BJ (cell line): ENCODE measurements around the gene CSTA. TPM values are rescaled to one million over a fixed set of nuclear protein-coding genes. Genes with fewer than 3 reads are reported as not detected.
"Not testable (repeated sequence)": the region's sequence is repeated elsewhere in the genome, so short reads cannot be mapped to it uniquely, and the experiment has no call there.

Source experiments
- CTCF ChIA-PET: fragments of 350-600 bp; formaldehyde crosslinking; extraction: SDS; loops from one replicate; lab custom pipeline; 2021; ENCODE audit warnings: antibody characterized with exemption, inconsistent platforms; lab: Yijun Ruan, JAX
- POLR2A ChIA-PET: fragments of 300-600 bp; sonication (Branson Sonifier 250); formaldehyde crosslinking; extraction: SDS; loops from one replicate; lab custom pipeline; 2021; ENCODE audit warnings: antibody characterized with exemption; lab: Charles Lee
- DNase-seq: peaks from one replicate; pipeline ENCODE4 v3.0.0-alpha.2; 2011; ENCODE audit warnings: low read depth
- H3K27me3 ChIP-seq: 2 replicates; pipeline ENCODE4 v1.6.0; 2011; ENCODE audit warnings: low read length; ENCODE audit not compliant: control insufficient read depth, insufficient read depth
- H3K36me3 ChIP-seq: 2 replicates; pipeline ENCODE4 v1.5.1; 2011; ENCODE audit warnings: low read length; ENCODE audit not compliant: control insufficient read depth, insufficient read depth
- H3K4me3 ChIP-seq: 2 replicates; pipeline ENCODE4 v1.5.1; 2011; ENCODE audit warnings: low read depth, mild to moderate bottlenecking, control low read depth, low read length
- CTCF ChIP-seq: IDR thresholded peaks from 2 replicates; pipeline ENCODE4 v1.5.1; 2011; ENCODE audit warnings: low read depth, mild to moderate bottlenecking, control low read depth, inconsistent platforms, low read length, moderate library complexity; ENCODE audit not compliant: insufficient read depth
- polyA plus RNA-seq: library from polyadenylated mRNA; depleted of rRNA; stranded (reverse); fragments of >200 nt; gene quantifications from 2 replicates; pipeline ENCODE4 v1.2.3, GENCODE V29; 2011

CSTA gene
- polyA plus RNA-seq, 1 experiment = 0.49 TPM

GRCh38 chr3:122358703-122359032 lies 33.6 kb downstream of the CSTA start:
- peaks cover 1% of the 10 kb centered on the region; the same call in 1 of the 2 replicates for H3K36me3 ChIP-seq
- CTCF ChIA-PET = interaction anchor here (0.9 to 1.1 kb wide), 2 partner anchors 9 to 13 kb away, joined by 3 to 5 read pairs; no protein-coding TSS in a partner anchor
- no peak for DNase-seq
- POLR2A ChIA-PET = interaction anchor here (0.6 kb wide), 1 partner anchor 11 kb away, joined by 3 read pairs; no protein-coding TSS in a partner anchor
- TF ChIP-seq CTCF = no peak
- H3K27me3 ChIP-seq = no peaks in the 10 kb centered on the region
- no peak overlapping the region for H3K4me3 ChIP-seq

- H3K36me3 ChIP-seq = peaks cover 5% of the 10 kb centered on the region
- ChIA-PET CTCF (no interaction called here), POLR2A (no interaction called here)
These were observed 37.0 kb downstream of the CSTA start for GRCh38 chr3:122362026-122362425.

GRCh38 chr3:122364490-122364889 lies 39.4 kb downstream of the CSTA start:
- Histone ChIP-seq H3K27me3 (no peaks in the 10 kb centered on the region), H3K4me3 (no peak overlapping the region), H3K36me3 (peaks cover 5% of the 10 kb centered on the region)
- ChIA-PET POLR2A (no interaction called here), CTCF (no interaction called here)
- TF ChIP-seq CTCF = no peak
- DNase-seq = no peak

More at GRCh38 chr3:122362026-122362425, 37.0 kb downstream of the CSTA start:
- no peak for TF ChIP-seq CTCF
- no peak for DNase-seq
- Histone ChIP-seq H3K4me3 (no peak overlapping the region), H3K27me3 (no peaks in the 10 kb centered on the region)

GRCh38 chr3:122365073-122365472 lies 40.0 kb downstream of the CSTA start:
- no peak for DNase-seq
- no peak for TF ChIP-seq CTCF
- CTCF ChIA-PET = no interaction called here
- no peak overlapping the region for H3K4me3 ChIP-seq
- no peaks in the 10 kb centered on the region for H3K27me3 ChIP-seq
- peaks cover 5% of the 10 kb centered on the region for H3K36me3 ChIP-seq
- POLR2A ChIA-PET = no interaction called here

- H3K4me3 ChIP-seq, H3K27me3 ChIP-seq, H3K36me3 ChIP-seq, DNase-seq, POLR2A ChIA-PET, CTCF ChIA-PET: not testable (repeated sequence)
These were observed 40.7 kb downstream of the CSTA start for GRCh38 chr3:122365582-122366378.
